Stimulated activated CD8-positive, alpha-beta memory T cell treated with anti-CD3 and anti-CD28 coated beads, Interleukin-7, amount 100 ng/mL, for 4 hours (primary cell): ENCODE data around the gene IFI30.

Source experiments
- DNase-seq, 2 donors: peaks; one replicate each; pipeline ENCODE4 v3.0.0-alpha.2; 2020; ENCODE audit warnings: low read depth in 2 of 2

Gene IFI30

DNA sequence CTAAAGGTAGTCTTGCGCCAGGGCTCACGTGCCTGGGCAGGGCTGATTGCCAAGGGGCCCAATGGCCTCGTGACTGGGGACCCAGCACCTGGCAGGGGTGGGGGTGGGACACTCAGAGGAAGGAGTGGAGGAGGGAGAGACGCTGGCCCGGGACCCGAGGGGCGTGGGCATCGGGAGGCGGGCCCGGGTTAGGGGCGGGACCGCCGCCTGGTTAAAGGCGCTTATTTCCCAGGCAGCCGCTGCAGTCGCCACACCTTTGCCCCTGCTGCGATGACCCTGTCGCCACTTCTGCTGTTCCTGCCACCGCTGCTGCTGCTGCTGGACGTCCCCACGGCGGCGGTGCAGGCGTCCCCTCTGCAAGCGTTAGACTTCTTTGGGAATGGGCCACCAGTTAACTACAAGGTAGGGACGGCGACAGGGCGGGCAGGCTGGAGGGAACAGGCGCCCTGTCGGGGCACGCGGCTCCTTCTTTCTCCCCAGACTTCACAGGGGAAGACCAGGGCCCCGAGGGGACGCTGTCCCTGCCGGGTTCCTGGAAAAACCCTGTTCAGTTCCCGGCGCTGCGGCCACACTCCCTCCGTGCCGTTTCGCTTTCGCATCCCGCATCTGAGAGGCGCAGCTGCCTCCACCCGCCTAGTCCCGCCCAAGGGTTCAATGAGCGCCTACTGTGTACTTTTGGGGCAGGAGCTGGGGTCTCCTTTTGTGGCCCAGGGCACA, at the start of gene IFI30:
Gene IFI30 (plus strand): TSS at position 242 of the 717 bp plus-strand sequence. CDS start 29 bp downstream, at position 271.
- peak in 1 of 2 donors; percentile 57 for DNase-seq

DNA sequence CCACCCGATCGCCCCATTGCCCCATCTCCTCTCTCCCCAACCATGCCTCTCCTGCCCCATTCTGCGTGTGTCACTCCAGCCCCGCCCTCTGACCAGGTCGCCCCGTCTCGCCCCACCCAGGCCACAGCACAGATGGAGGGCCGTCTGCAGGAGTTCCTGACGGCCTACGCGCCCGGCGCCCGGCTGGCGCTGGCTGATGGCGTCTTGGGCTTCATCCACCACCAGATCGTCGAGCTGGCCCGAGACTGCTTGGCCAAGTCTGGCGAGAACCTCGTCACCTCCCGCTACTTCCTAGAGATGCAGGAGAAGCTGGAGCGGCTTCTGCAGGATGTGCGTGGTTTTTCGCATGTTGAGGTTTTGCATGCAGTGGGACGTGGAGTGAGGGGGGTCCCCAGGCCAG, 49.8 kb upstream of the IFI30 start:
- DNase-seq = no peak

DNA sequence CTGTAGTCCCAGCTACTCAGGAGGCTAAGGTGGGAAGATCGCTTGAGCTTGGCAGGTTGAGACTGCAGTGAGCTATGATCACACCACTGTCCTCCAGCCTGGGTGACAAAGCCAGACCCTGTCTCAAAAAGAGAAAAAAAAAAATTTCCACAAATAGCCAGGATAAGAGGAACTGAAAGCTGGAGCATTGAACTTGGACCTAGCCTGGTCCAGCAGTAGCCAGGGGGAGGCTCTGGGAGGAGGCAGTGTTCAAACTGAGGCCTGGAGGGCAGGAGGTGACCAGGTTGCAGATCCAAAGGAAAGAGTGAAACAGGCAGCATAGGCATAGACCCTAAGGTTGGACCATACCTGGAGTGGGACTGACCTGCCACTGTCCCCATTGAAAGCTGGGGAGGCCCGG, 47.5 kb upstream of the IFI30 start:
- DNase-seq = no peak

DNA sequence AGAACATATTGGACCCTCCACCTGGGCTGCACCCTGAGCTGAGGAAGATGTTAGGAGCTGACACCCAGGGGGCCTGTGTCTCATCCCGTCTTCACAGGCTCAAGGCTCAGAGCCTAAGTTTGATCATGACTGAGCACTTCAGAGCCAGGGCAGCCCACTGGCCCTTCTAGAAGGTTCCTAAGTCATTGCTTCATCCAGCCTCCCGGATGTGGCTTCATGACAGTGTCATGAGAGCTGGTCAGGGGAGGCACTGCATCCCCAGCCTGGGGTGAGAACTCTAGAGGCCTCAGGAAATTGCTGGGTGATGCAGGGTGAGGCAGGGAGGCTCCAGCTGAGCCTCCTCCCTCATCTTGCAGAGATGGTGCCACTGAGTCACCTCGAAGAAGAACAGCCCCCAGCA, 45.6 kb upstream of the IFI30 start:
- no peak for DNase-seq

DNA sequence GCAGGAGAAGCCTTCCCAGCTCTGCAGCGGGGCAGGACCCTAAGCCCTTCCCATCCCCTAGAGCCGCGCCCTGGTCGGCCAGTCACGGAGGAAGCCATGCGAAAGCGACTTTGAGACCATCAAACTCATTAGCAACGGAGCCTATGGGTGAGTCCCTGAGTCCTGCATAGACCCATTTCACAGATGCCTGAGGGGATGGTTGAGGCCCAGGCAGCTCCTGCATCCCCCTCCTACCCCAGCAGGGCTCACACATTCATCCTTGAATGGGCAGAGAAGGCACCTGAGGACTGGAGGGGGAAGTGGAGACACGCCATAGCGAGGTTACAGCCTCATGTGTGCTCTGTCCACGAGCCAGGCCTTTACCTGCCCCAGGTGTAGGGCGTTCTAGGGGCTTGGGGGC, 44.8 kb upstream of the IFI30 start:
- DNase-seq = no peak

DNA sequence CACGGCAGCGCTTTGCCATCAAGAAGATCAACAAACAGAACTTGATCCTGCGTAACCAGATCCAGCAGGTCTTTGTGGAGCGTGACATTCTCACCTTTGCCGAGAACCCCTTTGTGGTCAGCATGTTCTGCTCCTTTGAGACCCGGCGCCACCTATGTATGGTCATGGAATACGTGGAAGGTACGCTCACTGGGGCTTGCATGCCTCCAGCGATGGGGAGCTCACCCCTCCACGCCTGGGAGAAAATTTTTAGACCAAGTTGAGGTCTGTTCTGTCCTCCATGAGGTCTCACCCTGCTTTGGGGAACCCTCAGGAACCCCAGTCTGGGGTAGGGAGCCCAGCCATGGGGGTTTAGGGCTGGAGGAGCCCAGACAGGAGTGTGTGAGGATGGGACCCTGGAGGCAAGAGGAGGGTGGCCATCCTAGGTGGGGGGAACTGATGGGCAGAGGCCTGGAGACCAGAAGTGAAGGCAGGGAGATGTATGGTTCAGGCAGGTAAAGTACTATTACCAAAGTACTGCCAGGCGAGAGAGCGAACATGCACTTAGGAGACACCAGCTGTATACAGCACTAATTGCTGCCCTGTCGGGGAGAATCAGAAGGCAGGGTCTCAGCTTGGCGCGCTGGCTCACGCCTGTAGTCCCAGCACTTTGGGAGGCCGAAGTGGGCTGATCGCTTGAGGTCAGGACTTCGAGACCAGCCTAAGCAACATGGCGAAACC, 42.9 kb upstream of the IFI30 start:
- DNase-seq = no peak

DNA sequence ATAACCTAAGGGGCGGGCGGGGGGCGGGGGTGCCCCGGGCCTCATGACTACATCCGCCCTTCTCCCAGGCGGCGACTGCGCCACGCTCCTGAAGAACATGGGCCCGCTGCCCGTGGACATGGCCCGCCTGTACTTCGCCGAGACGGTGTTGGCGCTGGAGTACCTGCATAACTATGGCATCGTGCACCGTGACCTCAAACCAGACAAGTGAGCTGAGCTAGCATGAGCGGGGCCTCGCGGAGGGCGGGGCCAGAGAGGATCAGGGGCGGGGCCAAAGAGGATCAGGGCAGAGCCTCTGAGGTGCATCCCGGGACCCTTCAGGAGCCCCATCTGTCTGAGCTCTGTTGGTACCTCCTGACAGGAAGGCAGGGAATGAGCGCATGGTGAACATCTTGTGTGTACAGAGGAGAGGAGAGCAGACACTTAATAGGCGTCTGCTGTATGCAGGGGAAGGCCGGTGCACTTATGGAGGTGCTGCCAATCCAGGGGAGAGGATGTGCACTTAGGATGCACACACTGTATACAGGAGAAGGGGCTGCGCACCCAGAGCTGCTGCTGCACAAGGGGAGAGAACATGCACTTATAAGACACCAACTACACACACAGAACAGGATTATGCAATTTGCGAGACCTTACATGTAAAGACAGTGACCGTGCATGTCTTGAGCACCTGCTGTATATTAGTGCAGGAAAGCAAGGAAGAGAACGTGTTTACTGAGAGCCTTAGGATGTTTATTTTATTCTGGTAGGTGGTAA, 41.6 kb upstream of the IFI30 start:
- no peak for DNase-seq

DNA sequence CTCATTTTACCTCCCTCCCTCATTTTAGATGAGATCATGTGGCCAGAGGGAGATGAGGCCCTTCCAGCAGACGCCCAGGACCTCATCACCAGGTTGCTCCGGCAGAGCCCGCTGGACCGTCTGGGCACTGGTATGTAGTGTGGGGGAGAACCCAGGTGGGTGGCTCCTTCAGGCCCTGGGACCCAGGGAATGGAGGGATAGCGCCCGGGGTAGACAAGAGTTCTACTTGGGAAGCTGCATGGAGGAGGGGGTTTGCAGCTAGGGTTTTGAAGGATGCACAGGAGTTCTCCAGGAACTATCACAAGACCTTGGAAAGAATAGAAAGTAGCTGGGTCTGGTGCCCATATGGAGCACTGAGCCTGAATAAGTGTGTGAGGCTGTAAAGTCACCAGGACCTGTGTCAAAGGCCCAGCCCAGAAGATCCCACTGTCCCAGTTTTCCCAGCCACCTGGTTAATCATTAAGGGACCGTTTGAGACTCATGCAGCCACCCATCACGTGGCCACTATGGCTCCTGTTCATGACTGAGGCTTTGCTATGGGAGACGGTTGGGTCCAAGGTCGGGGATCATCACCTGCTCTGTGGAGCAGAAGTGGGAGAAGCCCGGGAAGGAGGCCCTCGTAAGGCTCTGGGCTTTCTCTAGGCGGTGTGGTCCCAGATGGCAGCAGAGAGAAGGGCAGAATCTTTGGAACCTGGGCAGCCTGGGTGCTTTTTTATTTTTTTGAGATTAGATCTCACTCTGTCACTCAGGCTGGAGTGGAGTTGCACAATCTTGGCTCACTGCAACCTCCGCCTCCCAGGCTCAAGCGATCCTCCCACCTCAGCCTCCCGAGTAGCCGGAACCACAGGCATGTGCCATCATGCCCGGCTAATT, 37.7 kb upstream of the IFI30 start:
- DNase-seq = no peak

DNA sequence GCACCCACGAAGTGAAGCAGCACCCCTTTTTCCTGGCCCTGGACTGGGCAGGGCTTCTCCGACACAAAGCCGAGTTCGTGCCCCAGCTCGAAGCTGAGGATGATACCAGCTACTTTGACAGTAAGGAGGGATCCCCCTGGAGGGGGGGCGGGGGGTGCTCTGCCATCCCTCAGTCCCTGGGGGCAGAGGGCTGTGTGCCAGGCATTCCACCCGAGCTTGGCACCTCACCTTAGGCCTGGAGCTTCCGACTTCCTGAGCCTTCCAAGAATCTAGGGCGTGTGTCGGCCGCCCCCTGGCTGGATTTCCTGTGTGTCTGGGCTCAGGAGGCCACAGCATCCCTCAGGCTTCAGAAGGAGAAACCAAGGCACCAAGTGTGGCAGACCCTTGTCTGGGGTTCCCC, 36.4 kb upstream of the IFI30 start:
- DNase-seq = no peak

DNA sequence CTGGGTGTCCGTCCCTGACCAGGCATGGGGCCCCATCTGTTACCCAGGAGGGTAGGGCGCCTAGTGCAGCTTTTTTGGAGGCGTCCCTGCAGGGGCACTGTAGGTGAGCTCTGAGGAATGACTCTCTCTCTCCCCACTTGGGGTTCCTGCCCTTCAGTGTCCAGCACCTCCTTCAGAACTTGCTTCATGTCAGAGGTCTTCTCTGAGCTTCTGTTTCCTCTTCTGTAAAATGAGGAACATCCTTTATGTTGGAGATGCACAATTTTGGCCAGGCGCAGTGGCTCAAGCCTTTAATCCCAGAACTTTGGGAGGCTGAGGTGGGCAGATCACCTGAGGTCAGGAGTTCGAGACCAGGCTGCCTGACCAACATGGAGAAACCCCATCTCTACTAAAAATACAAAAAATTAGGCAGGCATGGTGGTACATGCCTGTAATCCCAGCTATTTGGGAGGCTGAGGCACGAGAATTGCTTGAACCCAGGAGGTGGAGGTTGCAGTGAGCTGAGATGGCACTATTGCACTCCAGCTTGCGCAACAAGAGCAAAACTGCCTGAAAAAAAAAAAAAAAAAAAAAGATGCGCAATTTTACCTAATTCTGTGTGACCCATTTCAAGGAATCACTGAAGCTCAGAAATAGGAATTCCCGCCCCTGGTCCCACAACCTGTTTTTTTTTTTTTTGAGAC, 35.8 kb upstream of the IFI30 start:
- no peak for DNase-seq

DNA sequence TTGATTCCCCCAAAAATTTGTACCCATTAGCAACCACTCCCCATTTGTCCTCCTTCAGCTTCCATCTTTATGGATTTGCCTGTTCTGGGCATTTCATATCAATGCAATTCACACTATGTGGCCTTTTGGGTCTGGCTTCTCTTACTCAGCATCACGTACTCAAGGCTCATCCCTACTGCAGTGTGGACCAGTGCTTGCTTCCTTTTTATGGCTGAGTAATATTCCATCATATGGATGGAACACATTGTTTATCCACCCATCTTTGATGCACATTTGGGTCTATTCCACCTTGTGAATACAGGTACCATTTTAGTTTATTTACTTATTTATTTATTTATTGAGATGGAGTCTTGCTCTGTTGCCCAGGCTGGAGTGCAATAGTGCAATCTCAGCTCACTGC, 33.1 kb upstream of the IFI30 start:
- no peak for DNase-seq

DNA sequence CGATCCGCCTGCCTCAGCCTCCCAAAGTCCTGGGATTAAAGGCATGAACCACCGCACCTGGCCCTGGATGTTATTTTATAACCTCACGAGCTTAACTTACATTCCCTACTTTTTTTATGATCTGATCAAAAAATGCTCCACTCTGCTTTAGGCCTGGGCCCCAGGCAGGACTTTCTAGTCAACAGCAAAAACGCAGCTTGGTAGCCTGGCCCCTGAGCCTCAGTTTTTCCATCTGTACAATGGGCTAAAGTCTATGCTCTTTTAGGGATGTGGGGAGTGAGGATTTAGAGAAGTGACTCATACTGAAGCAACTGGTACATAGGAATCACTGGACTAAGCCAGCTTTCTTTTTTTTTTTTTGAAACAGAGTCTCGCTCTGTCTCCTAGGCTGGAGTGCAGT, 32.6 kb upstream of the IFI30 start:
- DNase-seq = no peak

DNA sequence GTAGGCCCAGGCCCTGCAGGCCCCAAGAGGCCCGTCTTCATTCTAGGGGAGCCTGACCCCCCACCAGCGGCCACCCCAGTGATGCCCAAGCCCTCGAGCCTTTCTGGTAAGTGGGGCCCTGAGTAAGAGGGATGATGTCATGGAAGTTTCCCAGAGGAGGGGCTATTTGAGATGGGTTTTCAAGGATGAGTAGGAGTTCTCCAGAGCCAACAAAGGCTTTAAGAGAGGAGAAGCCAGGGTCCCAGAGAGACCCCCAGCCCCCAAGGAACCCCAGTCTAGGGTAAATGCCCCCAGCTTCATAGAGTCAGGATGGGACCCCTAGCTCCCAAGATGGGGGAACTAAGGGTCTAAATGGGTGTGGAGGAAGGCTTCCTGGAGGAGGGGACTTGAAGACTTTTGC, 29.7 kb upstream of the IFI30 start:
- no peak for DNase-seq

DNA sequence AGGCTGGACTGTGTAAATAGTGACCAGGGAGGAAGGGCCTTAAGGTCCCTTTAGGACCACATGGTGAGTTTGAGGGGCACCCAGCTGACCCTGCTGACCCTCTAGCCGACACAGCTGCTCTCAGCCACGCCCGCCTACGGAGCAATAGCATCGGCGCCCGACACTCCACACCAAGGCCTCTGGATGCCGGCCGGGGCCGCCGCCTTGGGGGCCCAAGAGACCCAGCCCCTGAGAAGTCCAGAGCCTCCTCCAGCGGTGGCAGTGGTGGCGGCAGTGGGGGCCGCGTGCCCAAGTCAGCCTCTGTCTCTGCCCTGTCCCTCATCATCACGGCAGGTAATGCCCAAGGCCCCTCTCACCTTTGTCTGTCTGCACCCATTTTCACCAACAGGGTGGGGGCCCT, 29.3 kb upstream of the IFI30 start:
- no peak for DNase-seq

DNA sequence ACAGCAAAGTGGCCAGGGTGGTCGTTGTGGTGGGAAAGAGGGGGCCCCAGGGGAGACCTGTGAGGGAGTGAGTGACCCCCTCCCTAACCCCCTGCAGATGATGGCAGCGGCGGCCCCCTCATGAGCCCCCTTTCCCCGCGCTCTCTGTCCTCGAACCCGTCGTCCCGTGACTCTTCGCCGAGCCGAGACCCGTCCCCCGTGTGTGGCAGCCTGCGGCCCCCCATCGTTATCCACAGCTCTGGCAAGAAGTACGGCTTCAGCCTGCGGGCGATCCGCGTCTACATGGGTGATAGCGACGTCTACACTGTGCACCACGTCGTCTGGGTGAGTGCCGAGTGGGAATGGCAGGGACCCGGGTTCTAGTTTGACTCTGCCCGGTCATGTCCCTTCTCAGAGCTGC, 28.7 kb upstream of the IFI30 start:
- DNase-seq = no peak

DNA sequence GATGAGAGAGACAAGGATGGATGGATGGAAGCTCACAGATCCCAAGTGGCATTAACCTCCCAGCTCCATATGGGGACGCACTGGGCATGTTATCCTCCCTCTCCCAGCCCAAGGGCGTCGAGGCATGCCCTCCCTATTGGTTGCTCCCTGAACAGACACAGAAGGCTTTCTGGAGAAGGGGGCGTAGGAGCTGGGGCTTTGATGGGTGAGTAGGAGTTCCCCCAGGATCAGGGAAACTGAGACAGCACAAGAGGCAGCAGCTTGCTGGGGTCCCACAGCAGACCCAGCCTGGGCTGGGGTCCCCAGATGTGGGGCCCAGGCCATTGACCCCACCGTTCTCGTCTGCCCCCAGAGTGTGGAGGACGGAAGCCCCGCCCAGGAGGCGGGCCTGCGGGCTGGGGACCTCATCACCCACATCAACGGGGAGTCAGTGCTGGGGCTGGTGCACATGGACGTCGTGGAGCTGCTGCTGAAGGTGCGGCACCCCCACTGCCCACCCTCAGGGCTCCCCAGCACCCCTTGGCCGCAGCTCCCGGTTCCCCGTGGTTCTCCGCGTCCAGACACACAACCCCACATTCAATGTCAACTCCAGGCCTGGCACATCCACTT, 28.1 kb upstream of the IFI30 start:
- DNase-seq = no peak

DNA sequence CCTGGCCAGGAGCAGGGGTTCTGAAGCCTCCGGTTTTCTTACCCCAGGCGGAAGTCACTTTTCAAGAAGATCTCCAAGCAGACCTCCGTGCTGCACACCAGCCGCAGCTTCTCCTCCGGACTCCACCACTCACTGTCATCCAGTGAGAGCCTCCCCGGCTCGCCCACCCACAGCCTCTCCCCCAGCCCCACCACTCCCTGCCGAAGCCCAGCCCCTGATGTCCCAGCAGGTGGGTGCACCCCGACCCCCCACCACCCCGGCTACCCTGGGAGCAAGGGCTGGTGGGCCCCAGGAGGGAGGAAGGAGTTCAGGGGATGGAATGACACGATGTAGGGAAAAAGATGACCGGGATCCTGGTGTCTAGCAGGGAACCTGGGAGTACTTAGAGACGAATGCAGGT, 26.2 kb upstream of the IFI30 start:
- no peak for DNase-seq

DNA sequence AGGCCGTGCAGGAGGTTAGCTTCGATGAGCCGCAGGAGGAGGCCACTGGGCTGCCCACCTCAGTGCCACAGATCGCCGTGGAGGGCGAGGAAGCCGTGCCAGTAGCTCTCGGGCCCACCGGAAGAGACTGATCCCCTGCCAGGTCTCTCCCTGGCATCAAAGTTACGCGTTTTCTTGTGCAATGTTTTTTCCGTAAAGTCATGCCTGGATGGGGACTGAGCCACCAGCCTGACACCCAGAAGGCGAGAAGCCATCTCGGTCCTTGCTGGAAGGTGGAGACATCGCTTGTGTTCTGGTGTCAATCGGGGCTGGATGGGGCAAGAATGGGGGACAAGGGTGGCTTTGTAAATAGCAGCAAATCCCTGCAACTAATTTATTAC, 24.0 kb upstream of the IFI30 start:
- no peak for DNase-seq

DNA sequence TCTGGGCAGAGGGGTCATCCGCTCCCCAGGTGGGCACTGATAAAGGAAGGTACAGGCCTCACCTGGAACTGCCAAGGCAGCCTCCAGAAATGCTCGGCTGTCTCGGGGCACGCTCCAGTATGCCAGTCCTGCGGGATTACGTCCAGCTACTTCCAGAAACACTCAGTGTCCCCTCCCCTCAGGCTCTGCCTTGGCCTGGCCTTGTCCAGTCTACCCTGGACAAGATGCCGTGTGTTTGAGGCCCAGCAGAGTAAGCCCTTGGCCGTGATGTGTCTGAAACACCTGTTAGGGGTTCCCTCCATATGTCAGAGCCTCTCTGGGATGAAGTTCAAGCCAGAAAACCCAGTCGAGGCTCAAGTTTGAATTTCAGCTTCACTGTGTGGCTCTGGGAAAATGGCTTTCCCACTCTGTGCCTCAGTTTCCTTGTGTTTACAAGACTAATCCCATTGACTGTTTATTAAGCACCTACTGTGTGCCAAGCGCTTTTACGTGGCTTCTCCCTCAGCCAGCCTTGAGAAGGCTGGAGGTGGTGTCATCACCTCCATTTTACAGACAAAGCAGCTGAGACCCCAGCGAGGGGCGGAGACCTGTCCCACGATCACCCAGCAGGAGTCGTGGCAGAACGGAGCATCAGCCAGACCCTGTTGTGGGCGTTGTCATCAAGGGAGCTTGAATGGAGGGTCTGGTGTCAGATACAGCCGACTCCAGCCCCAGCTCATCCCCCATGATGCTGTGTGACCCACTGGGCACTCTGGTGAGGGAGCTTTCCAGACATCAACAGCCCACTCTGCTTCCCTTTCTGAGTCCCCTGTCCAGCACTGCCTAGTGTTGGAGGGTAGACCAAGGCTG, 22.6 kb upstream of the IFI30 start:
- DNase-seq = no peak

DNA sequence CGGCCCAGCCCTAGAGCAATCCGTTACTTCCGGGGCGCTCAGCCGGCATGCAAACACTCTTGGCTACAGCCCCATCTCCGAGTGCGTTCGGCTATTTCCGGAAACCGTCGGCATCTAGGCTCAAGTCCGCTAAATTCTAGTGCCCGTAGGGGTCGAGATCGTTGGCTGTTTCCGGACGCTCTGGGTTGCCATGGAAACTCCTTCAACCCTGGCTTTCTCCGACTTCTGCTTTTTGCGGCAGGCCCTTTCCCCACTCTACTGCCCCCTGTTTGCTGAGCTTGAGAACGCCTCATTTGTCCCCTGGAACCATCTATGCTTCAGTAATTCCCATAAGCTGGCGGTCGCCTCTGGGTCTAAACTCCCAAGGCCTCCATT, 21.2 kb upstream of the IFI30 start:
- DNase-seq = peak; percentile 89 to 92
